ENCODE data around the gene CD72.
"Not testable (repeated sequence)": the region's sequence is repeated elsewhere in the genome, so short reads cannot be mapped to it uniquely, and the experiment has no call there.

Gene CD72

GRCh38 chr9:35619800-35620158 lies 1.6 kb upstream of the CD72 start:
- H3K27me3 ChIP-seq (ENCODE audit: control insufficient read depth, insufficient read depth, low read length): no peaks in the 10 kb centered on the region
- H3K4me3 ChIP-seq (ENCODE audit: low read length): no peak overlapping the region
- no peak overlapping the region for H3K27ac ChIP-seq (ENCODE audit: low read depth, low read length)
- no peaks in the 10 kb centered on the region for H3K4me1 ChIP-seq (ENCODE audit: control insufficient read depth, insufficient read depth, low read length)
- H3K36me3 ChIP-seq (ENCODE audit: control insufficient read depth, insufficient read depth, low read length): no peaks in the 10 kb centered on the region
- no peak overlapping the region for H3K9ac ChIP-seq (ENCODE audit: low read length)

GRCh38 chr9:35618854-35619799 lies 914 bp upstream of the CD72 start:
- no peak overlapping the region for H3K9ac ChIP-seq (ENCODE audit: low read length)

GRCh38 chr9:35617548-35617947 lies 665 bp downstream of the CD72 start:
- peak overlapping the region; percentile 73 for H3K4me3 ChIP-seq (ENCODE audit: low read length)
- no peaks in the 10 kb centered on the region for H3K27me3 ChIP-seq (ENCODE audit: control insufficient read depth, insufficient read depth, low read length)
- no peak overlapping the region for H3K27ac ChIP-seq (ENCODE audit: low read depth, low read length)
- H3K36me3 ChIP-seq (ENCODE audit: control insufficient read depth, insufficient read depth, low read length): no peaks in the 10 kb centered on the region
- H3K9ac ChIP-seq (ENCODE audit: low read length): no peak overlapping the region
- H3K4me1 ChIP-seq (ENCODE audit: control insufficient read depth, insufficient read depth, low read length): no peaks in the 10 kb centered on the region

More at GRCh38 chr9:35618854-35619799, 914 bp upstream of the CD72 start:
- H3K27ac ChIP-seq (ENCODE audit: low read depth, low read length): no peak overlapping the region
- H3K4me1 ChIP-seq (ENCODE audit: control insufficient read depth, insufficient read depth, low read length): no peaks in the 10 kb centered on the region
- H3K36me3 ChIP-seq (ENCODE audit: control insufficient read depth, insufficient read depth, low read length): no peaks in the 10 kb centered on the region
- no peaks in the 10 kb centered on the region for H3K27me3 ChIP-seq (ENCODE audit: control insufficient read depth, insufficient read depth, low read length)
- no peak overlapping the region for H3K4me3 ChIP-seq (ENCODE audit: low read length)

- Histone ChIP-seq H3K27ac (ENCODE audit: low read depth, low read length) (no peak overlapping the region), H3K27me3 (ENCODE audit: control insufficient read depth, insufficient read depth, low read length) (no peaks in the 10 kb centered on the region), H3K36me3 (ENCODE audit: control insufficient read depth, insufficient read depth, low read length) (no peaks in the 10 kb centered on the region), H3K4me3 (ENCODE audit: low read length) (peak overlapping the region; percentile 73), H3K4me1 (ENCODE audit: control insufficient read depth, insufficient read depth, low read length) (no peaks in the 10 kb centered on the region), H3K9ac (ENCODE audit: low read length) (peak overlapping the region; percentile 36)
Observed at GRCh38 chr9:35616681-35617459, 1.3 kb downstream of the CD72 start.

- Histone ChIP-seq H3K36me3 (ENCODE audit: control insufficient read depth, insufficient read depth, low read length) (no peaks in the 10 kb centered on the region), H3K4me3 (ENCODE audit: low read length) (no peak overlapping the region), H3K27ac (ENCODE audit: low read depth, low read length) (no peak overlapping the region), H3K27me3 (ENCODE audit: control insufficient read depth, insufficient read depth, low read length) (no peaks in the 10 kb centered on the region), H3K9ac (ENCODE audit: low read length) (no peak overlapping the region), H3K4me1 (ENCODE audit: control insufficient read depth, insufficient read depth, low read length) (no peaks in the 10 kb centered on the region)
Observed at GRCh38 chr9:35615981-35616680, 2.1 kb downstream of the CD72 start.

- no peaks in the 10 kb centered on the region for H3K27me3 ChIP-seq (ENCODE audit: control insufficient read depth, insufficient read depth, low read length)
- no peak overlapping the region for H3K4me3 ChIP-seq (ENCODE audit: low read length)
- H3K27ac ChIP-seq (ENCODE audit: low read depth, low read length): no peak overlapping the region
- H3K36me3 ChIP-seq (ENCODE audit: control insufficient read depth, insufficient read depth, low read length): peaks cover 10% of the 10 kb centered on the region
- H3K9ac ChIP-seq (ENCODE audit: low read length): no peak overlapping the region
- H3K4me1 ChIP-seq (ENCODE audit: control insufficient read depth, insufficient read depth, low read length): no peaks in the 10 kb centered on the region
Observed at GRCh38 chr9:35612843-35613242, 5.4 kb downstream of the CD72 start.

- H3K27me3 ChIP-seq (ENCODE audit: control insufficient read depth, insufficient read depth, low read length); H3K4me3 ChIP-seq (ENCODE audit: low read length); H3K9ac ChIP-seq (ENCODE audit: low read length); H3K27ac ChIP-seq (ENCODE audit: low read depth, low read length); H3K4me1 ChIP-seq (ENCODE audit: control insufficient read depth, insufficient read depth, low read length): not testable (repeated sequence)
- peaks cover 15% of the 10 kb centered on the region for H3K36me3 ChIP-seq (ENCODE audit: control insufficient read depth, insufficient read depth, low read length)
Observed at GRCh38 chr9:35612066-35612465, 6.1 kb downstream of the CD72 start.

GRCh38 chr9:35611230-35611797 lies 6.9 kb downstream of the CD72 start:
- Histone ChIP-seq H3K36me3 (ENCODE audit: control insufficient read depth, insufficient read depth, low read length) (peaks cover 19% of the 10 kb centered on the region), H3K4me1 (ENCODE audit: control insufficient read depth, insufficient read depth, low read length) (peaks cover 6% of the 10 kb centered on the region), H3K27ac (ENCODE audit: low read depth, low read length) (no peak overlapping the region), H3K27me3 (ENCODE audit: control insufficient read depth, insufficient read depth, low read length) (no peaks in the 10 kb centered on the region), H3K4me3 (ENCODE audit: low read length) (no peak overlapping the region), H3K9ac (ENCODE audit: low read length) (no peak overlapping the region)

GRCh38 chr9:35609820-35610163 lies 8.4 kb downstream of the CD72 start:
- no peak overlapping the region for H3K4me3 ChIP-seq (ENCODE audit: low read length)
- peaks cover 19% of the 10 kb centered on the region for H3K36me3 ChIP-seq (ENCODE audit: control insufficient read depth, insufficient read depth, low read length)
- peaks cover 10% of the 10 kb centered on the region for H3K4me1 ChIP-seq (ENCODE audit: control insufficient read depth, insufficient read depth, low read length)
- no peak overlapping the region for H3K27ac ChIP-seq (ENCODE audit: low read depth, low read length)
- no peak overlapping the region for H3K9ac ChIP-seq (ENCODE audit: low read length)
- H3K27me3 ChIP-seq (ENCODE audit: control insufficient read depth, insufficient read depth, low read length): no peaks in the 10 kb centered on the region

GRCh38 chr9:35609001-35609819 lies 9.0 kb downstream of the CD72 start:
- Histone ChIP-seq H3K27ac (ENCODE audit: low read depth, low read length) (no peak overlapping the region), H3K9ac (ENCODE audit: low read length) (no peak overlapping the region), H3K27me3 (ENCODE audit: control insufficient read depth, insufficient read depth, low read length) (no peaks in the 10 kb centered on the region), H3K4me3 (ENCODE audit: low read length) (no peak overlapping the region), H3K36me3 (ENCODE audit: control insufficient read depth, insufficient read depth, low read length) (peaks cover 19% of the 10 kb centered on the region), H3K4me1 (ENCODE audit: control insufficient read depth, insufficient read depth, low read length) (peaks cover 10% of the 10 kb centered on the region)

GRCh38 chr9:35608221-35608620 lies 10.0 kb downstream of the CD72 start:
- no peak overlapping the region for H3K4me3 ChIP-seq (ENCODE audit: low read length)
- no peak overlapping the region for H3K9ac ChIP-seq (ENCODE audit: low read length)
- H3K4me1 ChIP-seq (ENCODE audit: control insufficient read depth, insufficient read depth, low read length): peaks cover 12% of the 10 kb centered on the region
- H3K27me3 ChIP-seq (ENCODE audit: control insufficient read depth, insufficient read depth, low read length): no peaks in the 10 kb centered on the region
- H3K36me3 ChIP-seq (ENCODE audit: control insufficient read depth, insufficient read depth, low read length): peaks cover 19% of the 10 kb centered on the region
- no peak overlapping the region for H3K27ac ChIP-seq (ENCODE audit: low read depth, low read length)
